ENCODE measurements around the gene STARD5.
"Not testable (repeated sequence)": the region's sequence is repeated elsewhere in the genome, so short reads cannot be mapped to it uniquely, and the experiment has no call there.

Gene STARD5, protein sequence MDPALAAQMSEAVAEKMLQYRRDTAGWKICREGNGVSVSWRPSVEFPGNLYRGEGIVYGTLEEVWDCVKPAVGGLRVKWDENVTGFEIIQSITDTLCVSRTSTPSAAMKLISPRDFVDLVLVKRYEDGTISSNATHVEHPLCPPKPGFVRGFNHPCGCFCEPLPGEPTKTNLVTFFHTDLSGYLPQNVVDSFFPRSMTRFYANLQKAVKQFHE

GRCh38 chr15:81323944-81324881 lies at the start of gene STARD5:
TSS of gene STARD5 (minus strand) at chr15:81324141. CDS start at chr15:81324099, 42 bp downstream.
- DNase-seq: peak; percentile 97

- DNase-seq: no peak
These were observed 49.2 kb upstream of the STARD5 start for GRCh38 chr15:81373176-81373575.

DNA sequence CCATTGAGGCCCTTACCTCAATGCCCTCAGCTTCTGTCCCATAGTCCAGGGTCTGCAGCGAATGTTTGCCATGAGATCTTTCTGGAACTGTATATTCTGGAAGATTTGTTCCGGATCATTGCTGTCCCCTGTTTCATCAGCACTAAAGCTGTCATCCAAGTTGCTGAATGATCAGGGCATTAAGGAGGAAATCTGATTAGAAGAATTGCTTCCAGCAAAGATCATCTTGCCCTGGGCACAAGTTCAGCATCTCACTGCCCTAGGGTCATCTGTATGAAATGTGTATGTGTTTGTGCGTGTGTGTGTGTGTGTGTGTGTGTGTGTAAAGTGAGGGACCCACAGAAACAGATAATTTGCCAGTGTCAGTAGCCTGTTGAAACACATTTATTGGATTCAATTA lies 48.6 kb upstream of the STARD5 start:
- no peak for DNase-seq

- no peak for DNase-seq
These were observed 40.0 kb upstream of the STARD5 start for GRCh38 chr15:81363718-81364500.

- DNase-seq: no peak
These were observed 39.3 kb upstream of the STARD5 start for GRCh38 chr15:81363276-81363675.

DNA sequence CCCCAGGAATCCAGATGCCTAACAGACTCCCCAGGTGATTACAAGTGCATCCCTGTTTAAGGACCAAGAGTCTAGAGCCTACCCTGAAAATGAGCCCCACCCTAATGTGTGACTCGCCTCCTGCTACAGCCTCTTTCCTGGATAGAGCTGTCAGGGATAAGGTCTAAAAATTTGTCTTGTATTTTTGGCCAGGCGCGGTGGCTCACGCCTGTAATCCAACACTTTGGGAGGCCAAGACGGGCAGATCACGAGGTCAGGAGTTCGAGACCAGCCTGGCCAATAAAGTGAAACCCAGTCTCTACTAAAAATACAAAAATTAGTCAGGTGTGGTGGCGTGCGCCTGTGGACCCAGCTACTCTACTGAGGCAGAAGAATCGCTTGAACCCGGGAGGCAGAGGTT lies 38.8 kb upstream of the STARD5 start:
- no peak for DNase-seq

GRCh38 chr15:81361891-81362290 lies 38.0 kb upstream of the STARD5 start:
- DNase-seq: no peak

DNA sequence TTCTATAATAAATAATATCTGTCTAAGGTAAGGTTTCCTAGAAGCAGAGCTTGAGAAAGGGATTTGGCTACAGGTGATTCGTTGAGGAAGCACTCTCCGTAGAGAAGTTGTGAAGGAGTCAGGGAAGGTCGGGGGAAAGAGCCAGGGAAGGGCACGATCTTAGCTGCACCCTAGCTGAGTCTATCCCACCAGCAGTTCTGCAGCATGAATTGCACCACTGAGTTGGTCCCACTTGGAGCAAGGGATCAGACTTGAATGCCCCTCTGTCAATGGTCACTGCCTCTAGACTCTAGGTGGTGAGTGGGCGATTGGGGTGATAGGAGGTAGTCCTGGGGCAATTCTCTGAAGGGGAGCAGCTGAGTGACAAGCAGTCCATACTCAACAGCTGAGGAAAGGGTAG lies 36.5 kb upstream of the STARD5 start:
- no peak for DNase-seq

- no peak for DNase-seq
These were observed 34.3 kb upstream of the STARD5 start for GRCh38 chr15:81358248-81358647.

GRCh38 chr15:81357180-81357686 lies 33.3 kb upstream of the STARD5 start:
- no peak for DNase-seq

- DNase-seq: no peak
These were observed 32.3 kb upstream of the STARD5 start for GRCh38 chr15:81356252-81356651.

- no peak for DNase-seq
These were observed 27.7 kb upstream of the STARD5 start for GRCh38 chr15:81351651-81352050.

GRCh38 chr15:81349271-81349670 lies 25.3 kb upstream of the STARD5 start:
- no peak for DNase-seq

DNA sequence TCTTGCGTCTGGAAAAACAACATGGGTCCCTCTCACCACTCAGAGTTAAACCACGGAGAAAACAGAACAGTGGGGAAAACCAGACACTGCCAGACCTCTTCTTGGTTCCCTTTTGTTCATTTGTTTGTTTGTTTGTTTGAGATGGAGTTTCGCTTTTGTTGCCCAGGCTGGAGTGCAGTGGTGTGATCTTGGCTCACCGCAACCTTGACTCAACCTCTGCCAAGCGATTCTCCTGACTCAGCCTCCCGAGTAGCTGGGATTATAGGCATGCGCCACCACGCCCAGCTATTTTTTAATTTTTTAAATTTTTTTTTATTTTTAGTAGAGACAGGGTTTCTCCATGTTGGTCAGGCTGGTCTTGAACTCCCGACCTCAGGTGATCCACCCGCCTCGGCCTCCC lies 24.8 kb upstream of the STARD5 start:
- DNase-seq: not testable (repeated sequence)

DNA sequence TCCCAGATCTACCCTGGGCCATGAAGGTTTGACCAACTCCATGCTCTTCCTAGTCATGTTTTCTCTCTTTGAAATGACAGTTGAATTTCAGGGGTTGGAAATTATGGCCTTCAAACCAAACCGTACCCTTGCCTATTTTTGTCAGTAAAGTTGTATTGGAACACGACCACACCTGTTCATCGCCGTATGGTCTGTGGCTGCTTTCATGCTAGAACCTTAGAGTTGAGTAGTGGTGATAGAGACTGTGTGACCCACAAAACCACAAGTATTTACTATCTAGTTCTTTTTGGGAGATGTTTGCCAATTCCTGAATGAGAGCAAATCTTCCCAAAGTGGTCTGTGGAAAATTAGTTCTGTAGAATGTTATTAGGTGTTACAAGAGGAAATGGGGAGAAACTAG lies 24.0 kb upstream of the STARD5 start:
- DNase-seq: no peak

DNA sequence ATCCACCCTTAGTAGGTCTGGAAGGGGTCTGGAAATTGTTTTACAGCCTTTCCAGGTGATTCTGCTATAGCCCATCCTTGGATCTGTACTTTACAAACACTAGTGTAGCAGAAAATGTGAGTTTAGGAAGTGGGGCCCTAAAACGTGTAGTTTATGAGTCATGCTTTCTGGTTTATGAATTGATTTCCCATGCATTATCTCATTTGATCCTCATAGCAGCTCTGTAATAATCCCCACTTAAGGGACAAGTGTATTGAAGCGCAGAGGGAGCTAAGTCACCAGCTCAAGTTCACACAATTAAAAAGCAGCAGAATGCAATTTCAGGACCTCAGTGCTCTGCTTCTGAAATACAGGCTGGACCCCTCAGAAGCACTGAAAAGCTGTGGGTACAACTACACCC lies 22.7 kb upstream of the STARD5 start:
- DNase-seq: no peak

DNA sequence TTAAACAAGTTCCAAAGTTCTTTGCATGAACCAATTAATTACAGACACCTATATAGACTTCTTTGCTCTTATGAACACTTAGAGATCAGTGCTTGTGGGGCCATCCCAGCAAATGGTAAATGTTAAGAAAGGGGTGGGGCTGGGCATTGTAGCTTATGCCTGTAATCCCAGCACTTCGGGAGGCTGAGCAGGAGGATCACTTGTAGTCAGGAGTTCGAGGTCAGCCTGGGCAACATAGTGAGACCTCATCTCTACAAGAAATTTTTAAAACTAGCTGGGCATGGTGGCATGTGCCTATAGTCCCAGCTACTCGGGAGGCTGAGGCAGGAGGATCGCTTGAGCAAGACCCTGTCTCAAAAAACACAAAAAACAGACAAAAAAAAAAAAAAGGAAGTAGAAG lies 19.4 kb upstream of the STARD5 start:
- no peak for DNase-seq

- DNase-seq: no peak
These were observed 17.4 kb upstream of the STARD5 start for GRCh38 chr15:81341351-81341750.

DNA sequence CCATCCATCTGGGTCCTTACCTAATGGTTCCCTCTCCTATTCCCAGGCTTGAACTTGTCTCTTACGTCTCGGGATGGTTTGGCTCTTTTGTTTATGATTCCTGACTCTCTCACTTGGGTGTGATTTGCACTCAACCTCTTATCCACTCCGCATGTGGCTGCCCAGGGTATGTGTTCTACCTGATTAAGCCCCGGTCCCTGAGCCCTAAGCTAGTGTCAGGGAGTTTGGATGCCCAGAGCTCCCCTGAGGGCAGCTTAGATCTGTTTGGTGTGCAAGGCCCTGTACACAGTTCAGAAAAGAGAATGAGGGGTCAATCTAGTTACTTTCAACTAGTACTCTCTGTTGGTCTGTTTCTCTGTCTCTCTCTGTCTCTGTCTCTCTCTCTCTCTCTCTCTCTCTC lies 15.9 kb upstream of the STARD5 start:
- no peak for DNase-seq

DNA sequence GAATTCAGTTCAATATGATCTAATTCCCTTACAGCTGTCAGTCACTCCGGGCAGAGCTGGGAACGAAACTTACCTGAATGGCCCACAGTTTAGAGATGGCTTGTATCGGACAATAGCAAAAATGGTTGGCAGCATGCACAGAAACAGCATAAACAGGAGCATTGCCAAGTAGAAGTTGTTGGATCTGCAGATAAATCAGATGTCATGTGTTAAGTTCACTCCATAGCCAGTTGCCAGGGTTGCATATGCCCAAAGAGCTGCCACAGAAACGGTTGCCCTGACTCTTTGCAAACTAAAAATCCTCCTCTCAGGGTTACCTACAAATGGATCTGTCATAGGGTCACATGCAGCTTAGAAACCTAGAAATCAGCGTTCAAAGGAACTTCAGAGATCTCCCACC lies 15.4 kb upstream of the STARD5 start:
- no peak for DNase-seq

DNA sequence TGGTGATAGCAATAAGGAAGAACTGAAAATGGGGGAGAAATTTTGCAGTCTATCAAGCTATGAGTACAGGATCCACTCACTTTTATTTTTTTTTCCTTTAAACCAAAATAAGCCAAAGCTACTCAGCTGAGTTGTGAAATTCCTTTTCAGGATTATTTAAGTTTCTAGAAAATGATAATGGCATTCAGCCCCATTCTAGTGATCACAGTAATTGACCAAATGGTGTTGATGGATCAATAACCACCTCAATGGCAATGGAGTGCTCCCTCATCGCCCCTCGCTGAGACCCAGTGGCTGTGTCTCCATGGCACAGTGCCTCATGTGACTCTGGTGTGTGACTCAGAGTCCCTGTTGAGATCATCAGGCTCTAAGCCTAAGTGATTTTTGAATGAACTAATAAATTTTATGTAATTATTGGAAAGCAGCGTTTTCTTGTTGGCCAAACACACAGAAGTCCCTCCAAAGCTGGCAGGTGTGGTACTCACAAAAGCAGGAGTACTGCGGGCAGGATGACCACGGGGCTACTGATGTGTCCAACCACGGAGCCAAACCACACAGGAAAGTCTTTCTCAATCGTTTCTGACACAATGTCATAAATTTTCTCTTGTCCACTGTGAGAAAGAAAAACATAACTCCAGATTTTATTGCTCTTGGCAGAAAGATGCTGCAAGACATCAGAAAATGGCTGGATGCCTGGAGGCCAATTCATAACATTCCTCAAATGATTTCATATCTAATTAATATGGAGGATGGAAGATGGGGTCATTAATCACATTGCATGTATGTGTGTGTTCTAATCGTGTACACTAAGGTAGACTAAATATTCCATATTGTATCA lies 14.4 kb upstream of the STARD5 start:
- no peak for DNase-seq

GRCh38 chr15:81337713-81338157 lies 13.8 kb upstream of the STARD5 start:
- no peak for DNase-seq

Data from activated naive CD4-positive, alpha-beta T cell treated with Interleukin-2 at 50 U/mL for 16 hours (primary cell).